HG03457 (cell line): ENCODE measurements around the gene TBC1D24.

Experiments used
- ATAC-seq: cut with Tn5 transposase; IDR thresholded peaks from one replicate; pipeline ENCODE4 v1.9.1; 2021; ENCODE audit warnings: moderate number of reproducible peaks; ENCODE audit not compliant: unreplicated experiment

Gene TBC1D24

DNA sequence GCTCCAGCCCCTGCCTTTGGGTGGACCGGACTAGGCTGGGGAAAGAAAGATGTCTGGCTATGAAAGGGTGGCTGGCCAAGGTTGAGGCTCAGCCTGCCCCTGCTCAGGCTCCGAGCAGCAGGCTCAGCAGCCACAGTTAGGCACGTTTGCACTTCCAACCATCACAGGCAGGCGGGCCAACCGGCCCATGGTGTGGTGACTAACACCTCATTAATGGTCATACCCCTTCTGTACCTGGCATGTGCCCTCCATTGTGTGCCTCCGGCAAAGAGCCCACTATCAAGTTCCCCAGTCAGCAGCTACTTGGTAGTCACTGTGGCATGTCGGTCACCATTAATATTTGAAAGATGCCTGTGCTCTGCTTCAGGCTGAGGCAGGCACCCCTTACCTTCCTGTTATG, 6.7 kb downstream of the TBC1D24 start:
- ATAC-seq: no peak

- ATAC-seq: no peak
Measured at GRCh38 chr16:2482249-2482648, 7.3 kb downstream of the TBC1D24 start.

- no peak for ATAC-seq
Measured at GRCh38 chr16:2482708-2483534, 8.0 kb downstream of the TBC1D24 start.

DNA sequence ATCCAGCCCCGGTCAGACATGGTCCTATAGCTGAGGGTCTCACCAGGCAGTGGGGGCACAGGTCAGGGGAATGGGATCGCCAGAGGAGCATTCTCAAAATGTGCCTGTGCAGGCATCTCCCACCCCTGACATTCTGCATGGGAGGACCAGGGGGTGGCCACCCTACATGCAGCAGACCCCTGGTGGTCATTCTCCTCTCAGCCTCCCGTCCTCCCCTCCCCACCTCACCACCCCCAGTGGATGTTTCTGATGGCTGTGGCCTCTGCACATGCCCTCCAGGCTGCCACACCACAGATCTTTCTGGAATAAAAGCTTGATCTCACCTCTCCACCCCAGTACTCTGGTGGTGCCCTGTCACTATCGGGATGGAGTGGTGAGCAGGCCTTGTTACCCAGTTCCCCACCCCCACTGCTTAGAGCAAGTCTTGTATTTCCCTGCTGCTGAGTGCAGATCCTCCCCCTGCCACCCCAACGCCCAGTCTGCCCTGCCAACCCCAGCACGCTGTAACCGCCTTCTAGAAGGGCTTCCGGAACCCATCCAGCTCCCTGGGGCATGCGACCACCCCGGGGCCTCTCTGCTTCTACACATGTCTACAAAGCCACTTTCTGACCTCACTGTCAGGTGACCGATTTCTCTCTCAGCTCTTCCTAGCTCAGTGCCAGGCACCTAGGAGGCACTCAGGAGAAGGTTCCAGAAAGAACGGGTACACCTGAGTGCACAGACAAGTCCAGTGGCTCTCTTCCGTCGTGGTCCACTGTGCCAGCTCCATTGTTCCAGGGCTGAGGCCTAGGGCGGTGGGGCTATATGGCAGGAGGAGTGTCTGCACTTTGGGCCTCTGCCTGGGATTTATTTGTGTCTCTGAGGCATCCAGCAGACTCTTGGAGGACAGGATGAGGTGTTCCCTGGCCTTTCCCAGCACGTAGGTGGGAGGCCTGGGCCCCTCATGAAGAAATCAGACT, 9.3 kb downstream of the TBC1D24 start:
- no peak for ATAC-seq

GRCh38 chr16:2484898-2485508, 10.1 kb downstream of the TBC1D24 start:
- ATAC-seq: no peak

- no peak for ATAC-seq
Measured at GRCh38 chr16:2485811-2486507, 11.0 kb downstream of the TBC1D24 start.

DNA sequence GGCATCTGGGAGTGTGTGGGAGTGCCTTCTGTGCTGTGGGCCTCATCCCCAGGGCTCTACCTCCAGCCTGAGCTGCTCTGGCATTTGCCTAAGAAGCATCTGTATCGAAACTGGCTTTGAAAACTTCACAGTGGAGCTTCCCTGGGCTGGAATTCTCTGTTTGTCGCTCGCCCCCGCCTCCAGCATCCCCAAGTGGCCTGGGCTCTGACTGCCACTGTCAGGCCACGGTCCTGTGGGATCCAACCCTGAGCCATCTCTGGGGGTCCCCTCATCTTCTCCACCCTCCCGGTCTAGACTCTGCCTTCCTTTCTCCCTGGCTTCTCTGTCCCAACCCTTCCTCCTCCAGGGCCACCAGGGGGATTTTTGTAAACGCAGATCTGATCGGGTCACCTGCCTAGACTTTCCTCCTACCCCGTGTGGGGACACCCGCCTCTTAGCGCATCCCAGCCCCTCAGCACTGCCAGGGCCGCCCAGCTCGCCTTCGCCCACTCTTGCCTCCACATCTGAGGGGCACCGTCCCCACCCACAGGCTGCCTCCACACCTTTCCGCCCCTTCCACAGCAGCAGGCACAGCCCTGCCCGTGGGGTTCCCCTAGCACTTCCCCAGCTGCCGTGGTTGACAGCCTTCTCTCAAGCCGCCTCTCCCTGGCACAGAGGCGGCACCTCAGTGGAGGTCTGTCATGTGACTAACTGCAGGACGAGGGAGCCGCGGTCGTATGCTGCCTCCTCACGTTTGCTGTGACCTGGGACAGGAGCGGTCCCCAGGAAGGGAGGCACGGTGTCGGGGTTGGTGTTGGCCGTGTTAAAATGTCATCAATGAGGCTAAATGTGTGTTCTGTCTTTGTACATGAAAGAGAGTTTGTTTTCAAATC, 12.0 kb downstream of the TBC1D24 start:
- peak; percentile 51 for ATAC-seq

DNA sequence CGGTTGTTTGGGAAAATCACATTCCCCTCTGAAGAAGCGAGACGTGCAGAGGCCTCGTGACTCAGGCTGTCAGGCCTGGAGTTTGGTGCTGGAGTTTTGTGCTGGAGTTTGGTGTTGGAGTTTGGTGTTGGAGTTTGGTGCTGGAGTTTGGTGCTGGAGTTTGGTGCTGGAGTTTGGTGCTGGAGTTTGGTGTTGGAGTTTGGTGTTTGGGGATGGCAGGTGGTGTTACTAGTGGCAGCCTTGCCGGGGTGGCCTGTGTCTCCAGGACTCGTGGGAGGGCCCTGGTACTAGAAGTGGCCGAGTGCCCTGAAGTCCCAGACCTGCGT, 12.6 kb downstream of the TBC1D24 start:
- ATAC-seq: no peak

GRCh38 chr16:2487903-2488531, 13.1 kb downstream of the TBC1D24 start:
- ATAC-seq: no peak

DNA sequence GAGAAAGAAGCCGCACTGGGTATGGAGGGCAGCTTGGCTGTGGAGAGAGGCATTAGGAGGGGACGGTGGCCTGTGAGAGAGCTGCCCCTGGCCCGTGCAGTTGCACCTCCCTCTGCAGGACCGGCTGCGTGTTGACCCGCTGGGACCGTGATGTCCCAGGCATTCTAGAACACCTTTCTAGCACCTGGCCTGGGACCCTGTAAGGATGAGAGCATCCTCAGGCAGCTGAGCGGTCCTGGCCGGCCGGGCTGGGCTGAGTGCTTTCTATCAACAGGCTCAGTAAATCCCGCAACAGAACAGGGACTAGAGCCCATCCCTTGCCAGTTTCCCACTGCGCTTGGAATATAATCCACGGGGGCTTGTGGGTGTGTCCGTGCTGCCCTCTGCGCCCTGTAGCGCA, 14.7 kb downstream of the TBC1D24 start:
- ATAC-seq: no peak

DNA sequence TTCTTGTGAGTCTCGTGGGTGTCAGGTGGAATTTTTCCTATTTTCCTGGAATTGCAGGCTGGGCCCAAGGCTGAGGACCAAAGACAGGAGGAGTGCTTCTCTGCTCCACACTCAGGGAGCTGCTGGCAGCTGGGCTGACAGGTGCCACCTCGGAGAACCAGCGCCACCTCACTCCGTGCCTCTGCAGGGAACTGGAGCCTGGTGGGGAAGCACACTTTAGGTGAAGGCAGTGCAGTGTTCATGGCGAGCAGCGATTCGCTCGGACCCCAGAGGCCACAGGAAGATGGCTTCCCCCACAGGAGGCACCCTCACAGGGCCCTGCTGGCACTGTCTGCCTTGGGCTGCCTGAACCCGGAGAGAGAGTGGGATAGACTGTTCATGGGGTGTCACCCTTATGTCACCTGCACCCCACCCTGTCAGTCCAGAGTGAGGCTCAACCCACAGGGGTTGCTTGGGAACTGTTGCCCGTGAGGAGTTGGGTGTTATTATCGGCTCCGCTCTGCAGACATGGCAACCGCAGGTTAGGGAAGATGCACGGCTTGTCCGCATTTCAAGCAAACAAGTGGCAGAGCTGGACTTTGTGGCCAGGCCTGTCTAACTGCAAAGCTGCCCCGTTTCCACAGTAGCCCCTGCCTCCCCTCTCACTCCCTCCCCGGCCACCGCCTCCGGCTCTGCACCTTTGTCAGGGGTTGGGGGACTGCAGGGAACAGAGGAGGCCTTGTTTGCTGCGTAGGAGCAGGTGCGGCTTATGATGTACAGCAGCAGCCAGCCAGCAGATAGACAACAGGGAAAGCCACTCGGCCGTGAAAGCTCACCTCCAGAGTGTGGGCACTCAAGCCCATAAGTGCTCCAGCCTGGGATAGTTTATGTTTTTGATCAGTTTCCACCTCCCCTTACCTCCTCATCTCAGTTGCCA, 15.5 kb downstream of the TBC1D24 start:
- no peak for ATAC-seq

- ATAC-seq: no peak
Measured at GRCh38 chr16:2492292-2492691, 17.4 kb downstream of the TBC1D24 start.

DNA sequence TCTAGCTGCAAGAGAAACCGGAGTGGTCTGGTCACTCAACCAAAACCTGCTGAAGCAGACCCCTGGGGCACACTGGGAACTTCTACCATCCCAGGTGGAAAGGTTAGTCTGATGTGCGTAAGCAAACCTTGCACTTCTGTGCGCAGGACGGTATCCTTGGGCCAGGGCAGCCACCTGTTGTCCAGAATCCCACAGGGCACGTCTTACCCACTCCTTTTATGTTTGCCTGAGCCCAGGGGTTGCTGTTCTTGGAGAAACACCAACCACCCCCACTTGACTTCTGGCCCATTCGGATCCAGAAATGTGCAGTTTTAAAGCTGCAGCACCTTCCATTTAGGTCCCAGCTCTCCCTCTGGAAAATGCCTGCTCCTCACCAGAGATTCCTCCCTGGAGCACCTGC, 18.7 kb downstream of the TBC1D24 start:
- ATAC-seq: no peak

DNA sequence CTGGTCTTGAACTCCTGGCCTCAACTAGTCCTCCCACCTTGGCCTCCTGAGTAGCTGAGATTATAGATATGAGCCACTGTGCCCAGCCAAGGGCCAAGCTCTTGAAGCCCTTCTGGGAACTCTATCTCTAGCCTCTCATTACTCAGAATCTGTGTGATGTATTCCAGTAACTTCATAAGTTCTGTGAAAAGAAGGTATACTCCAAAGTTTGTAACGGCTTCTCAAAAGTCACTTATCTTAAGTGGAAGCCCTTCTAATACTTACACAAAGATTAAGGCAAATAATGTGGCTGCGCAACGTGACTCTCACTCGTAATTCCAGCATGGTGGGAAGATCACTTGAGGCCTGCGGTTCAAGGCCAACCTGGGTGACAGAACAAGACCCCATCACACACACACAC, 19.7 kb downstream of the TBC1D24 start:
- ATAC-seq: no peak

- no peak for ATAC-seq
Measured at GRCh38 chr16:2495041-2495440, 20.1 kb downstream of the TBC1D24 start.

DNA sequence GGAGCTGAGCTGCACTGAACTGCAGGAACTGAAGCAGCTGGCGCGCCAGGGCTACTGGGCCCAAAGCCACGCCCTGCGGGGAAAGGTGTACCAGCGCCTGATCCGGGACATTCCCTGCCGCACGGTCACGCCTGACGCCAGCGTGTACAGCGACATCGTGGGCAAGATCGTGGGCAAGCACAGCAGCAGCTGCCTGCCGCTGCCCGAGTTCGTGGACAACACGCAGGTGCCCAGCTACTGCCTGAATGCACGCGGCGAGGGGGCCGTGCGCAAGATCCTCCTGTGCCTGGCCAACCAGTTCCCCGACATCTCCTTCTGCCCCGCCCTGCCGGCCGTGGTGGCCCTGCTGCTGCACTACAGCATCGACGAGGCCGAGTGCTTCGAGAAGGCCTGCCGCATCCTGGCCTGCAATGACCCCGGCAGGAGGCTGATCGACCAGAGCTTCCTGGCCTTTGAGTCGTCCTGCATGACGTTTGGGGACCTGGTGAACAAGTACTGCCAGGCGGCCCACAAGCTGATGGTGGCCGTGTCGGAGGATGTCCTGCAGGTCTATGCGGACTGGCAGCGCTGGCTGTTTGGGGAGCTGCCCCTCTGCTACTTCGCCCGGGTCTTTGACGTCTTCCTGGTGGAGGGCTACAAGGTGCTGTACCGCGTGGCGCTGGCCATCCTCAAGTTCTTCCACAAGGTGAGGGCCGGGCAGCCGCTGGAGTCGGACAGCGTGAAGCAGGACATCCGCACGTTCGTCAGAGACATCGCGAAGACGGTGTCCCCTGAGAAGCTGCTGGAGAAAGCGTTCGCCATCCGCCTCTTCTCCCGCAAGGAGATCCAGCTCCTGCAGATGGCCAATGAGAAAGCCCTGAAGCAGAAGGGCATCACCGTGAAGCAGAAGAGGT, 21.5 kb downstream of the TBC1D24 start:
- ATAC-seq: no peak

GRCh38 chr16:2497116-2497630, 22.2 kb downstream of the TBC1D24 start:
- ATAC-seq: no peak
